H1 (cell line): Measurements from ENCODE around the gene TMEM145. TPM values are rescaled to one million over a fixed set of nuclear protein-coding genes. Genes with fewer than 3 reads are reported as not detected.

Experiments used
- CTCF ChIA-PET: fragments of 300-600 bp; sonication (Branson Sonifier 250); formaldehyde crosslinking; loops from one replicate; lab custom pipeline; 2021; ENCODE audit not compliant: partially characterized antibody; lab: Charles Lee
- POLR2A ChIA-PET: fragments of 300-600 bp; sonication (Branson Sonifier 250); formaldehyde crosslinking; loops from one replicate; lab custom pipeline; 2021; ENCODE audit warnings: inconsistent platforms; ENCODE audit not compliant: partially characterized antibody; lab: Charles Lee
- DNase-seq, 2 experiments: peaks; one replicate each; pipeline versions ENCODE4 v3.0.0 to v3.0.0-alpha.2; 2010 to 2022; ENCODE audit warnings: low spot score in 2 of 2, low read depth in 1 of 2, mixed read lengths in 1 of 2
- FAIRE-seq: peaks from 2 replicates; lab custom pipeline; 2011; peaks lifted over from hg19 to GRCh38; lab: Jason Lieb, UNC
- H2AFZ ChIP-seq: 2 replicates; pipeline ENCODE4 v1.8.1; 2012; ENCODE audit warnings: low read length, inconsistent platforms
- H2AK5ac ChIP-seq: 2 replicates; pipeline ENCODE4 v1.6.1; 2013; ENCODE audit warnings: low read depth, low read length
- H2BK120ac ChIP-seq: replicated peaks from 2 replicates; pipeline ENCODE3; 2013; ENCODE audit warnings: low read depth, low read length, inconsistent platforms
- H2BK12ac ChIP-seq: 2 replicates; pipeline ENCODE4 v1.6.1; 2013; ENCODE audit warnings: low read depth, low read length
- H2BK15ac ChIP-seq: 2 replicates; pipeline ENCODE4 v1.6.1; 2013; ENCODE audit warnings: low read length
- H2BK20ac ChIP-seq: 2 replicates; pipeline ENCODE4 v1.6.1; 2013; ENCODE audit warnings: low read length
- H2BK5ac ChIP-seq: 2 replicates; pipeline ENCODE4 v1.6.1; 2013; ENCODE audit warnings: low read depth, low read length
- H3K14ac ChIP-seq: 2 replicates; pipeline ENCODE4 v1.6.1; 2013; ENCODE audit warnings: inconsistent platforms; ENCODE audit not compliant: insufficient read length
- H3K18ac ChIP-seq: 2 replicates; pipeline ENCODE4 v1.6.1; 2013; ENCODE audit warnings: low read length; ENCODE audit errors: extremely low read depth
- H3K23ac ChIP-seq: 2 replicates; pipeline ENCODE4 v1.6.1; 2013; ENCODE audit warnings: inconsistent platforms; ENCODE audit not compliant: insufficient read length
- H3K23me2 ChIP-seq: 2 replicates; pipeline ENCODE4 v1.6.1; 2013; ENCODE audit warnings: low read depth, low read length
- H3K27ac ChIP-seq: 2 replicates; pipeline ENCODE4 v1.6.1; 2011; ENCODE audit warnings: low read depth, low read length, inconsistent platforms
- H3K27me3 ChIP-seq, 4 experiments: replicated peaks in 1 of 4; 1 replicate in 1 of 4; 2 replicates in 3 of 4; pipeline versions ENCODE4 v1.6.1 to v1.8.1; 2011 to 2013; ENCODE audit warnings: low read length in 3 of 4, mild to moderate bottlenecking in 3 of 4, inconsistent platforms in 2 of 4, mixed read lengths in 2 of 4, moderate library complexity in 1 of 4; ENCODE audit not compliant: control insufficient read depth in 3 of 4, insufficient read depth in 3 of 4; ENCODE audit errors: extremely low read depth in 1 of 4
- H3K36me3 ChIP-seq, 4 experiments: 2 replicates each; pipeline versions ENCODE4 v1.6.1 to v1.8.1; 2011 to 2013; ENCODE audit warnings: mild to moderate bottlenecking in 4 of 4, low read length in 3 of 4, moderate library complexity in 2 of 4, control low read depth in 1 of 4, inconsistent platforms in 1 of 4; ENCODE audit not compliant: insufficient read depth in 4 of 4, control insufficient read depth in 2 of 4
- H3K4ac ChIP-seq: replicated peaks from 2 replicates; pipeline ENCODE3; 2013; ENCODE audit warnings: low read length, low read depth, mixed read lengths, inconsistent platforms; ENCODE audit not compliant: insufficient read length
- H3K4me1 ChIP-seq, 4 experiments: replicated peaks in 1 of 4; 1 replicate in 1 of 4; 2 replicates in 3 of 4; pipeline versions ENCODE4 v1.6.1 to v1.8.1; 2011 to 2013; ENCODE audit warnings: low read length in 3 of 4, inconsistent platforms in 2 of 4, mixed read lengths in 1 of 4; ENCODE audit not compliant: insufficient read depth in 4 of 4, control insufficient read depth in 3 of 4
- H3K4me2 ChIP-seq, 2 experiments: 2 replicates each; pipeline versions ENCODE4 v1.6.1 to v1.8.1; 2011 to 2013; ENCODE audit warnings: low read depth in 2 of 2, low read length in 2 of 2, control low read depth in 1 of 2, inconsistent platforms in 1 of 2, mild to moderate bottlenecking in 1 of 2; ENCODE audit not compliant: insufficient read depth in 1 of 2
- H3K4me3 ChIP-seq, 4 experiments: fragments of 200-600, 300-600 bp in 1 of 4; sonication (generic), shearing (Covaris generic), sonication (Bioruptor Twin) in 1 of 4; 2 replicates each; pipeline versions ENCODE4 v1.5.1 to v1.8.1; 2011 to 2016; ENCODE audit warnings: low read length in 4 of 4, low read depth in 3 of 4, control low read depth in 2 of 4, inconsistent platforms in 2 of 4, mild to moderate bottlenecking in 2 of 4, mixed read lengths in 1 of 4, moderate library complexity in 1 of 4; ENCODE audit not compliant: insufficient read depth in 2 of 4; ENCODE audit errors: extremely low read depth in 1 of 4
- H3K56ac ChIP-seq: replicated peaks from 2 replicates; pipeline ENCODE3; 2013; ENCODE audit warnings: low read depth, mild to moderate bottlenecking, mixed read lengths, low read length, inconsistent platforms; ENCODE audit not compliant: insufficient read length
- H3K79me1 ChIP-seq: 2 replicates; pipeline ENCODE4 v1.6.1; 2013; ENCODE audit warnings: low read depth, low read length, control low read depth
- H3K79me2 ChIP-seq, 2 experiments: 2 replicates each; pipeline versions ENCODE4 v1.6.1 to v1.8.1; 2012 to 2013; ENCODE audit warnings: low read length in 2 of 2, mild to moderate bottlenecking in 2 of 2, inconsistent platforms in 1 of 2; ENCODE audit not compliant: insufficient read depth in 2 of 2, control insufficient read depth in 1 of 2
- H3K9ac ChIP-seq, 4 experiments: replicated peaks in 1 of 4; 1 replicate in 1 of 4; 2 replicates in 3 of 4; pipeline versions ENCODE4 v1.6.1 to v1.8.1; 2011 to 2013; ENCODE audit warnings: low read depth in 3 of 4, low read length in 3 of 4, control low read depth in 2 of 4, mild to moderate bottlenecking in 2 of 4, moderate library complexity in 2 of 4, inconsistent platforms in 1 of 4; ENCODE audit errors: extremely low read depth in 1 of 4
- H3K9me3 ChIP-seq, 2 experiments: 2 replicates each; pipeline versions ENCODE4 v1.6.1 to v1.8.1; 2012 to 2013; ENCODE audit warnings: mild to moderate bottlenecking in 2 of 2, moderate library complexity in 2 of 2, control low read depth in 1 of 2, inconsistent platforms in 1 of 2, low read depth in 1 of 2, low read length in 1 of 2, mixed read lengths in 1 of 2; ENCODE audit not compliant: insufficient read depth in 2 of 2
- H4K20me1 ChIP-seq, 2 experiments: replicated peaks in 1 of 2; 2 replicates each; pipeline versions ENCODE3 to v1.8.1; 2011 to 2013; ENCODE audit warnings: inconsistent platforms in 2 of 2, low read length in 2 of 2, mild to moderate bottlenecking in 1 of 2; ENCODE audit not compliant: insufficient read depth in 2 of 2, control insufficient read depth in 1 of 2
- H4K5ac ChIP-seq: 2 replicates; pipeline ENCODE4 v1.6.1; 2013; ENCODE audit warnings: low read length, low read depth, mixed read lengths, inconsistent platforms; ENCODE audit not compliant: insufficient read length
- H4K8ac ChIP-seq: 2 replicates; pipeline ENCODE4 v1.8.0; 2013; ENCODE audit warnings: mild to moderate bottlenecking, moderate library complexity, low read length, inconsistent platforms; ENCODE audit not compliant: insufficient read depth; ENCODE audit errors: extremely low read depth
- H4K91ac ChIP-seq: replicated peaks from 2 replicates; pipeline ENCODE3; 2013; ENCODE audit warnings: low read length, mixed read lengths, inconsistent platforms; ENCODE audit not compliant: insufficient read length
- CBX5 ChIP-seq: fragments of 300-800, 300-1000 bp; sonication (generic); IDR thresholded peaks from 2 replicates; pipeline ENCODE4 v1.7.1; 2016; ENCODE audit warnings: antibody characterized with exemption, low read length, low read depth
- CBX8 ChIP-seq: fragments of 300-800, 300-1000 bp; sonication (generic); IDR thresholded peaks from 2 replicates; pipeline ENCODE4 v1.7.1; 2016; ENCODE audit warnings: low read depth, low read length, borderline replicate concordance
- FOSL1 ChIP-seq: IDR thresholded peaks from 2 replicates; pipeline ENCODE4 v1.6.1; 2011; ENCODE audit warnings: mild to moderate bottlenecking, low read depth, low read length, moderate library complexity; ENCODE audit not compliant: insufficient read depth
- KDM5A ChIP-seq: fragments of 200-600 bp; IDR thresholded peaks from 2 replicates; pipeline ENCODE4 v1.7.1; 2012; ENCODE audit warnings: mild to moderate bottlenecking, low read length, inconsistent platforms, mixed read lengths
- TCF12 ChIP-seq: IDR thresholded peaks from 2 replicates; pipeline ENCODE4 v1.6.1; 2011; ENCODE audit warnings: low read depth, mild to moderate bottlenecking, low read length
- WGBS, 2 experiments: shearing (Covaris generic) in 1 of 2; methylation state at CpG; one replicate each; pipeline versions ENCODE4 v1.1.6 to v1.1.7; 2013 to 2015; ENCODE audit warnings: low lambda C conversion rate in 2 of 2, mixed read lengths in 2 of 2, inconsistent platforms in 1 of 2, low coverage in 1 of 2, missing lambda C conversion rate in 1 of 2; ENCODE audit not compliant: insufficient replicate concordance in 2 of 2, insufficient coverage in 1 of 2, insufficient read length in 1 of 2; ENCODE audit errors: extremely low coverage in 1 of 2, missing lambda C conversion rate in 1 of 2; 5-methylcytosine and 5-hydroxymethylcytosine counted together
- polyA plus RNA-seq, 7 experiments: library from polyadenylated mRNA; depleted of rRNA in 3 of 7; stranded (reverse) in 5 of 7; unstranded in 2 of 7; fragments of >200 nt in 5 of 7; fragments of 200-250 nt in 2 of 7; gene quantifications; 1 replicate in 5 of 7; 2 replicates in 1 of 7; 4 replicates in 1 of 7; pipeline versions ENCODE4 v1.2.1 to v1.2.3, GENCODE V29; 2011 to 2013; ENCODE audit warnings: missing spikeins in 2 of 7, mixed read lengths in 2 of 7
- total RNA-seq: library from RNA; stranded (reverse); fragmentation: NEBNext Ultra II Directional; extraction: Animal tissue kit (Norgen Biotek cat#: 25700); gene quantifications from 2 replicates; pipeline ENCODE4 v1.2.1, GENCODE V29; 2021

Gene TMEM145
- total and polyA plus RNA-seq, 2 of the 8 experiments (the other 6 are each of a cell fraction or from before 2014, with no cell fraction given), result 2.3 to 4.7 TPM

DNA sequence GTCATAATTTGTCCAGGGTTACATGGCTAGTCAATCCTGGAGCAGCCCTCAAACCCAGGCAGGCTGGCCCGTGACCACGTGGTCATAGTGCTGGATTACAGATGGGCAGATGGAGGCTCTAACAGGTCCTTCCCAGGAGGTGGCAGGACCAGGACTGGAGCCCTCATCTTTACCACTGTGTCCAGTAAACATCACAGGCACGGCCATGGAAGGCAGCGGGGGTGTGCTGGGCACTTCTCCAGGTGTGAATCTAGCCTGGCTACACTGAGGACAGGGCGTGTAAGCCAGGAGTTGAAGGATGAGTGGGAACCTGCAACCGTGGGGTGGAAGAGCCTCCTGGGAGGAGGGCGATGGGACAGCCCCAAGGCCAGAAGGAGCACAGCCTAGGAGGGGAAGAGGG, 38.0 kb upstream of the TMEM145 start:
- no peak overlapping the region for H4K5ac ChIP-seq
- H2BK120ac ChIP-seq, result no peak overlapping the region
- H2BK12ac ChIP-seq, result no peak overlapping the region
- ChIA-PET POLR2A (interaction anchor here (1.0 kb wide), 1 partner anchor 29 kb away, joined by 3 read pairs; no protein-coding TSS in a partner anchor), CTCF (interaction anchor here (0.6 to 2.3 kb wide), 6 partner anchors 19 to 166 kb away, joined by 3 to 24 read pairs (median 4); partner anchors contain the start of gene GSK3A)
- H3K4me3 ChIP-seq, result no peak overlapping the region
- H3K18ac ChIP-seq, result no peak overlapping the region
- H3K23ac ChIP-seq, result no peak overlapping the region
- no peak overlapping the region for H4K91ac ChIP-seq
- peaks cover 0 to 17% (median 5%) of the 10 kb centered on the region in 4 experiments; a peak in 5 of 7 replicates for H3K4me1 ChIP-seq
- no peak for DNase-seq
- no peak overlapping the region for H3K56ac ChIP-seq
- H3K79me1 ChIP-seq, result peaks cover 2% of the 10 kb centered on the region
- H3K79me2 ChIP-seq, result peaks cover 0 to 5% of the 10 kb centered on the region in 2 experiments; a peak in 1 of 4 replicates
- H4K8ac ChIP-seq, result no peak overlapping the region
- no peak overlapping the region for H2BK5ac ChIP-seq
- FAIRE-seq, result no peak
- H3K9me3 ChIP-seq, result no peaks in the 10 kb centered on the region
- H3K14ac ChIP-seq, result no peak overlapping the region
- no peaks in the 10 kb centered on the region for H3K23me2 ChIP-seq
- no peak overlapping the region for H2AFZ ChIP-seq
- no peak overlapping the region for H3K4me2 ChIP-seq
- TF ChIP-seq KDM5A (no peak), FOSL1 (no peak), TCF12 (no peak), CBX8 (no peak), CBX5 (no peak)
- H4K20me1 ChIP-seq, result peaks cover 0 to 10% of the 10 kb centered on the region in 2 experiments
- 93% methylated on average over 7 of the region's 7 CpGs; no CpG with 5 or more reads in 1 of the 2 experiments for WGBS, 2 experiments
- no peaks in the 10 kb centered on the region for H3K27me3 ChIP-seq
- no peak overlapping the region for H2BK20ac ChIP-seq
- H3K4ac ChIP-seq, result no peak overlapping the region
- H2BK15ac ChIP-seq, result no peak overlapping the region
- H2AK5ac ChIP-seq, result no peak overlapping the region
- H3K9ac ChIP-seq, result no peak overlapping the region
- no peak overlapping the region for H3K27ac ChIP-seq
- peaks cover 0 to 15% (median 5%) of the 10 kb centered on the region in 4 experiments; a peak in 2 of 8 replicates for H3K36me3 ChIP-seq
